GM21786 (cell line): Measurements from ENCODE around the gene NFIC.

Experiments
- ATAC-seq: cut with Tn5 transposase; IDR thresholded peaks from one replicate; pipeline ENCODE4 v1.9.1; 2021; ENCODE audit not compliant: unreplicated experiment

The NFIC gene

GRCh38 chr19:3481241-3482090, 115.1 kb downstream of the NFIC start:
- ATAC-seq, result no peak

DNA sequence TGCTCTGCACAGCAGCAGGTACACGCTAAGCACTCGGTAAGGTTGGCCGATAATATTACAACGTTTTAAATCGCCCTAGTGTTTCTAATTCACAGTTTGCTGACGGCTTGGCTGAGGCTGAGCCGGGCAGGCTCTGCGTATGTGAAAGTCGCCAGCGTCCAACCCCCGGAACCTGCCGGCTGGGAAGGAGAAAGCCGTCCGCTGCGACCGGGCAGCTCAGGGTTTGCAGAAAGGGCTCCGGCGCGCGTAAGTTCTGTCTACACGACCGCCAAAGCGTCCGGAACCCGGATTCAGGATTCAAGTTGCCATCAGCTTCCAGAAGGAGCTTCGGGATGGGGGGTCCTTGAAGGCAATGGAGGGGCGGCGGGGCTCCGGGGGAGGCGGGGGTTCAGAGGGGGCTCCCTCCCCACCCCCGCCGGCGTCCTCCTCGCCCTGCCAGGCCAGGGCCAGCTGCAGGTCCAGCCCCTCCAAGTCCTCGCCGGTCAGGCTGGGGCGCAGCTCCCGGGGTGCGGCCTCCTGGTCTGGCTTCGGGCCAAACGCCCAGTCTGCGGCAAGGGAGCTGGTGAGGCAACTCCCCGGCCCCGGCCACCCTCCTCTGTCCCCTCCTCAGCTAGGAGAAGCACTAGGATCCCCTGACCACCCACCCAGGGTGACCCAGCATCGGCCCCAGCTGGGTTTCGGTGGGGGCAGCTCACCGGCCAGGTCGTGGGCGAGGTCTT, 116.3 kb downstream of the NFIC start:
- no peak for ATAC-seq

DNA sequence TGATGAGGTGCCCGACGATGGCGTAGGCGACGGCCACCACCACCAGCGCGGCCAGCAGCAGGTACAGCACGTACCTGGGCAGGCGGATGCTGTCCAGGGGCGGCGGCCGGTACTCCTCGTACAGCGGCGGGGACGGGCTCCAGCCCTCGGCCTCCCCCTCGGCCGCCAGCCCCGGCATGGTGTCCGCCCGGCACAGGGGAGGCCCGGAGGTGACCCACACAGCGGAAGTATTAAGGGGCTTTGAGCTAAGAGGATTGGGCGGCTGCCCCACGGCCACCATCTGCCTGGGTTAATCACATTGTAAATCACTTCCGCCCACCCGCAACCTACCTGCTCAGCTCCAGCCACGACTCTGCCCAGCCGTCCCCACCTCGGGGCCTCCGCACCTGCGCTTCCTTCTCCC, 116.8 kb downstream of the NFIC start, which contains the start of gene SMIM44:
Gene SMIM44 (minus strand): TSS at position 216 of the 403 bp plus-strand sequence. CDS start 38 bp downstream, at position 178.
- ATAC-seq, result no peak

- no peak for ATAC-seq
Measured at GRCh38 chr19:3491396-3492119, 125.2 kb downstream of the NFIC start.

GRCh38 chr19:3492131-3492839, 125.9 kb downstream of the NFIC start:
- no peak for ATAC-seq

GRCh38 chr19:3492919-3493318, 126.5 kb downstream of the NFIC start:
- no peak for ATAC-seq

DNA sequence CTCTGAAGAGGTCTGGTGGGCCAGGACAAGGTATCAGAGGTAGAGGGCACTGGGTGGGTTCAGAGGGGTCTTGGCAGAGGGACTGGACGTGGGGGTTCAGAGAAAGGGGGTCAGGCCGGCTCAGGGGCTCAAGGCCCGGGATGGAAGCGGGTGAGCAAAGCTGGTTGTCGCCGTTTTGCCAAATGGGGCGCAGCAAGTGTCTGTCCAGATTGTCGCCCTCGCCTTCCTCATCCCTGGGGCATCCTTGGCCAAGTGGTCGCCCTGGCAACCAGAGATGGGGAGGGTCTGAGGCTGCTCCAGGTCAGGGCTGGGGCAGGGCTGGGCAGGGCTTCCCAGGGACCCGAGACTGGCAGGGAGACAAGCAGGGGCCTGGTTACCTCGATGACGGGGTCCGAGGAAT, 127.3 kb downstream of the NFIC start:
- no peak for ATAC-seq

DNA sequence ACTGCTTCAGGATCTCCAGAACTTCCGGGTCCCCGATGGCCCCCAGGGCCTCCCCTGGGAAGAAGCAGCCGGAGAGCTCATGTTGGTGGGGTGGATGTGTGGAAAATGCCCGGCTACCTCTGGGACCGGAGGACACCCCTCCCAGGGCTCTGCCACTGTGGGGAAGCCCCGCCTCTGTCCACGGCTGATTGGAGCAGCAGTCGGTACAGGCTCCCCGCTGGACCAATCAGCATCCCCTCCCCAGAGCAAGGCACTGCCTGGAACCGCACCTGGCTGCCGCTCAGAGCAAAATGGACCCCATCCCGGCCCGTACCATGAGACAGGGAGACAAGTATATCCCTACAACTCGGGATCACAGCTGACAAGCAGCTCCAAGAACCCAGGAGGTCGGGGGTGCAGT, 127.7 kb downstream of the NFIC start:
- ATAC-seq, result no peak

- no peak for ATAC-seq
Measured at GRCh38 chr19:3494559-3494958, 128.2 kb downstream of the NFIC start.

- no peak for ATAC-seq
Measured at GRCh38 chr19:3496392-3497273, 130.2 kb downstream of the NFIC start.

- no peak for ATAC-seq
Measured at GRCh38 chr19:3497757-3498520, 131.6 kb downstream of the NFIC start.

- no peak for ATAC-seq
Measured at GRCh38 chr19:3499738-3500428, 133.5 kb downstream of the NFIC start.

DNA sequence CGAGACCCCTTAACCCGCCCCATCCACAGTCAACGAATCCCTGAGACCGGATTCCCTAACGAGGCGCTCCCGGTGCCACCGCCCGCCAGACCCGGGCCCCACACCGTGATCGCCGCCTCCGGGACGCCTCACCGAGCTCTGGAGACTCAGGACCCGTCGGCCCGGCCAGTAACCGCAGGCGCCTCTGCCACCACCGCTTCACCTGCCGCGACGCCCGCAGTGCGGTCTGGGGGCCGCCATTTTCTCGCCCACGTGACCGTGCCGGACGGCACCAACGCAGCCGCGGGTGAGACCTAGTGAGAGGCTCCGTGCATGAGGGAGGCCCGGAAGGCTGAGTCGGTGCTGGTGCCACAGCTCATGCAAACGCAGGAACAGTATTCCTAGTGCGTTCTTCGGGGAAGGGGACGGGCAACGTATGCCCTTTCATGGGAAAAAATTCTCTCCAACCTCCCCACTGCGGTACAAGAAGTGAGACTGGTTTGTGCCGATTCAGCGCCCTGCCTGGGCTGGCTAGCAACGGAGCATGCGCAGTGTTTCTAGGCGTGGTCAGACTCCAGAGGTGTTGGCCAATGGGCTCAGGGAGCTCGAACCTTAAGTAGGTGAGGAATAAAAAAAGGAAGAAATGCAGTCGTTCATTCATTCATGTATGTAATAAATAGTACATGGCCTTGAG, 134.2 kb downstream of the NFIC start, which contains the start of gene DOHH:
Gene DOHH (minus strand): TSS at position 246 of the 673 bp plus-strand sequence. CDS start 3,860 bp downstream, outside the sequence.
- ATAC-seq, result peak; percentile 80

- ATAC-seq, result no peak
Measured at GRCh38 chr19:3501780-3502179, 135.4 kb downstream of the NFIC start.

DNA sequence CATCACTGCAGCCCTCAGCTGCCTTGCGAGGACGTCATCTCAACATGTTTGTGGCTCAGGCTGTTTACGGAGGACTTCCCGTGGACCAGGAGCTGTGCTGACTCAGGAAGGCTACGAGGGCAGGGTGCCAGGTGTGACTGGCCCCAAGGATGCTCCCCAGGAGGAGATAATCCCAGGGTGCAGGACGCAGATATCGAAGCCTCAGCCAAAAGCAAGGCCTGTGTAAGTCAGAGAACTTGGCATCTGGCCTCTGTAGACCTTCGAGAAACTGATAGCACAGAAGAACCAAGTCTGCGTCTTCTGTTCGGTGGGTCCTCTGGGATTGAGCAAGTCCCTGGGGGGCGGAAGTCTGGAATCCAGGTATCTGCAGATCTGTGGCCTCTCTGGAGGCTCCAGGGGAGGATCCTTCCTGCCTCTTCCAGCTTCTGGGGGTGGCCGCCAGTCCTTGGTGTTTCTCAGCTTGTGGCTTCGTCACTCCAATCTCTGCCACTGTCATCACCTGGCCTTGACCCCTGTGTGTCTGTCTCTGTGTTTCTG, 136.7 kb downstream of the NFIC start:
- no peak for ATAC-seq

DNA sequence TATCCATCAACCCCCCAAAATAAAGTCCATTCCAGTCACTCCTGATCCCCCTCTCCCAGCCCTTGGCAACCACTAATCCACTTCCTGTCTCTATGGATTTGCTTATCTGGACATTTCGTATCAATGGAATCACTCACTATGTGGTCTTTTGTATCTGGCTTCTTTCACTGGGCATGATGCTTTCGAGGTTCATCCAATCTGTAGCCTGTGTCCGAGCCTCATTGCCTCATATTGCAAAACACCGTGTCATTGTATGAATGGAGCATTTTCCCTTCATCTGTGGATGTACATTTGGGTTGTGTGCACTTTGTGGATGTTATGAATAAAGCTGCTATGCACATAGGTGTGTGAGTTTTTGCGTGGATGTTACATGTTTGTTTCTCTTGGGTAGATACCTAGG, 138.4 kb downstream of the NFIC start:
- no peak for ATAC-seq

DNA sequence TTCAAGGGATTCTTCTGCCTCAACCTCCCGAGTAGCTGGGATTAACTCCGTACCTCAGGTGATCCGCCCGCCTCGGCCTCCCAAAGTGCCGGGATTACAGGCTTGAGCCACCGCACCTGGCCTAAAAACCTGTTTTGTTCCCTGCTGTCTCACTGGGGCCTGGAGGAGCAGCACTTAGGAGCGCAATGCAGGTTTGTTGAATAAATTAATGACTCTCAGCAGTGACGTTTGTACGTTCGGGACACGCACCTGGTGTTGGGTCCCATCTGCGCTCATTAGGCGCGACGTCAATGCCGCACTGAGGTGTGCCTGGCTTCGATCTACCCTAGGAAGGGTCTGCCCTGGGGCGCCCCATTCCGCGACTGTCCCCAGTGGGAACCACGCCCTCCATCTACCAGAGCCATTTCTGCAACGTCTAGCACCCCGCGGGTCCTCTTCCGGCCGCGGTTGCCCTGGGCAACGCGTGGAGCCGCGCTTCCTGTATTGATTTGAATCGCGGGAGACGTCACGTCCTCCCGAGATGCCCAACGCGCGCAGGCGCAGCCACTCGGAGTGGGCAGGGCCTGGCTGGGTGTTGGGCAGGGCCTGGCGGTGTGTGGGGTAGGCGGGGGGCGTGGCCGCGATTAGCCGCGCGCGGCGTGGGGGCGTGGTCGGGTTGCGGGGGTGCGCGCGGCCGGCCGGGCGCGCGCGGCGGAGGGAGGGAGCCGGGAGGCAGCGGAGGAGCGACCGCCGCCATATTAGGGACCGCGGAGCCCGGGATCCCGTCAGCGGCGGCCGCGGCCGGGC, 139.4 kb downstream of the NFIC start, which contains the start of gene FZR1:
Gene FZR1 (plus strand): TSS at position 714 of the 786 bp plus-strand sequence. CDS start 16,679 bp downstream, outside the sequence.
- peak; percentile 89 for ATAC-seq
